Stimulated activated naive CD4-positive, alpha-beta T cell treated with Interleukin-2 at 50 U/mL for 16 hours (primary cell): Measurements from ENCODE around the gene CCDC93.
"Not testable (repeated sequence)": the region's sequence is repeated elsewhere in the genome, so short reads cannot be mapped to it uniquely, and the experiment has no call there.

Source experiments
- DNase-seq: peaks from one replicate; lab custom pipeline; 2025; lab: John Stamatoyannopoulos, UW

CCDC93 gene

GRCh38 chr2:118044854-118045253 is 31.0 kb upstream of the CCDC93 start:
- DNase-seq, result no peak

GRCh38 chr2:118044103-118044716 is 30.3 kb upstream of the CCDC93 start:
- DNase-seq, result no peak

- DNase-seq, result no peak
These were observed 27.0 kb upstream of the CCDC93 start for GRCh38 chr2:118040891-118041290.

GRCh38 chr2:118032169-118033013 is 18.5 kb upstream of the CCDC93 start:
- peak; percentile 4 for DNase-seq

- no peak for DNase-seq
These were observed 17.7 kb upstream of the CCDC93 start for GRCh38 chr2:118031566-118031965.

- no peak for DNase-seq
These were observed 15.2 kb upstream of the CCDC93 start for GRCh38 chr2:118029025-118029424.

- no peak for DNase-seq
These were observed 7.5 kb upstream of the CCDC93 start for GRCh38 chr2:118021356-118021755.

- DNase-seq, result no peak
These were observed 6.0 kb upstream of the CCDC93 start for GRCh38 chr2:118019821-118020220.

- DNase-seq, result no peak
These were observed 3.0 kb upstream of the CCDC93 start for GRCh38 chr2:118016911-118017310.

- DNase-seq, result not testable (repeated sequence)
These were observed 1.9 kb upstream of the CCDC93 start for GRCh38 chr2:118015761-118016160.

- DNase-seq, result no peak
These were observed 588 bp upstream of the CCDC93 start for GRCh38 chr2:118014492-118014824.

- peak; percentile 28 for DNase-seq
These were observed 598 bp downstream of the CCDC93 start for GRCh38 chr2:118013221-118013723.

- no peak for DNase-seq
These were observed 1.1 kb downstream of the CCDC93 start for GRCh38 chr2:118012778-118013177.

- no peak for DNase-seq
These were observed 3.4 kb downstream of the CCDC93 start for GRCh38 chr2:118010473-118010872.

- no peak for DNase-seq
These were observed 7.0 kb downstream of the CCDC93 start for GRCh38 chr2:118006861-118007260.

- no peak for DNase-seq
These were observed 7.5 kb downstream of the CCDC93 start for GRCh38 chr2:118006326-118006725.

- no peak for DNase-seq
These were observed 10.5 kb downstream of the CCDC93 start for GRCh38 chr2:118003396-118003824.

- DNase-seq, result no peak
These were observed 13.8 kb downstream of the CCDC93 start for GRCh38 chr2:118000041-118000440.

GRCh38 chr2:117997872-117998454 is 15.9 kb downstream of the CCDC93 start:
- DNase-seq, result no peak

GRCh38 chr2:117996525-117996924 is 17.3 kb downstream of the CCDC93 start:
- DNase-seq, result no peak

- no peak for DNase-seq
These were observed 19.1 kb downstream of the CCDC93 start for GRCh38 chr2:117994729-117995128.

GRCh38 chr2:117989854-117990438 is 23.9 kb downstream of the CCDC93 start:
- no peak for DNase-seq

GRCh38 chr2:117987121-117987520 is 26.7 kb downstream of the CCDC93 start:
- no peak for DNase-seq
